Mammary epithelial cell (primary cell): Measurements from ENCODE around the gene HK2.

Experiments
- CTCF ChIP-seq, 2 donors: IDR thresholded peaks in 1 of 2; conservative IDR thresholded peaks in 1 of 2; 2 replicates each; pipeline ENCODE4 v1.5.1; 2011 to 2012; ENCODE audit warnings: inconsistent platforms in 2 of 2, low read length in 2 of 2, mild to moderate bottlenecking in 2 of 2, control low read depth in 1 of 2, low read depth in 1 of 2; ENCODE audit not compliant: insufficient read depth in 1 of 2; ENCODE audit errors: extremely low read depth in 1 of 2
- EZH2 ChIP-seq: IDR thresholded peaks from 2 replicates; pipeline ENCODE4 v1.6.1; 2012; ENCODE audit warnings: low read length, inconsistent platforms, borderline replicate concordance

GRCh38 chr2:74821177-74822126 lies 12.5 kb upstream of the HK2 start:
- no peak for TF ChIP-seq CTCF (conservative IDR thresholded peaks at IDR 0.05 in 1 of 2, IDR thresholded peaks at IDR 0.05 in 1 of 2; ENCODE audit: extremely low read depth in 1 of 2, insufficient read depth in 1 of 2, low read depth in 1 of 2, low read length in 2 of 2)
- no peak for TF ChIP-seq EZH2
